GM18507 (cell line): ENCODE measurements around the gene ZNF385C.
"Not testable (repeated sequence)": the region's sequence is repeated elsewhere in the genome, so short reads cannot be mapped to it uniquely, and the experiment has no call there.

Experiments used
- DNase-seq: peaks from one replicate; pipeline ENCODE4 v3.0.0; 2011; ENCODE audit warnings: low read depth; ENCODE audit not compliant: insufficient read length; ENCODE audit errors: extremely low spot score
- FAIRE-seq: peaks from 2 replicates; lab custom pipeline; 2011; peaks lifted over from hg19 to GRCh38; lab: Jason Lieb, UNC

ZNF385C gene

GRCh38 chr17:42010266-42010680 is 88.0 kb downstream of the ZNF385C start:
- not testable (repeated sequence) for DNase-seq, FAIRE-seq

DNA sequence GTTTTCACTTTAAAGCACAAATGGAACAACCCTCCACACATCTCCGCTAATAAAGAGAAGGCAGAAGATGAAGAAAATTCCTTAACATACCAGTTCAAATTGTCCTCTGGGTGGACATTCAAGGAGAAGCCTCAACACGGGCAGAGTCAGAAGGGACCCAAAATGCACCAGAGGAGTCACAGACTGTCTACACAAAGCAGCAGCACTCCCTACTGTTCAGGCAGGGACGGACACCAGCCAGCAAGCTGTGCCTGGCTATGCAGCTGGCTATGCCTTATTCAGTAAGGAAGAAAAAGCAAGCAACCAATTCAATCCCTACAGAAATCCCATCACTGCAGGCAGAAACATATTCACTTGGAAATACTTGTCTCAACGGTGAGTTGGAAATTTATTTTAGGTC is 89.1 kb downstream of the ZNF385C start:
- DNase-seq (no peak), FAIRE-seq (no peak)

DNA sequence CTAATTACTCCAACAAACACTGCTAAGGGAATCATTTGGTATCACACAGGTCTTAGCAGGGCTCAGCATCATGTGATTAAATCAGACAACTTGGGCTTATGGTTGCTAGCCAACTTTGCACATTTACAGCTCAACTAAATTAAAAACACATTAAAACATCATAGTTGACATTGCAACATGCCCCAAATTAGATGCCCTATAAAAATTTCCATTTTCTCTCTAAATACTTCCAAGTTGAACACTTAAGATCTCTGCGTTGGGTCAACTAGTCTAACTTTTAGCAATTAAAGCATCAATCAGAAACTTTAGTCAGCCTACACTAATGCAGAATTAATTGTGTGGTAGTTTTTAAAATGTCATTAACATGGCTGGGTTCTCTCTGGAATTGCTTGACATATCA is 93.1 kb downstream of the ZNF385C start:
- FAIRE-seq, result no peak

GRCh38 chr17:42002792-42003301 is 95.4 kb downstream of the ZNF385C start:
- DNase-seq (no peak), FAIRE-seq (no peak)

More for the DNA sequence above, 93.1 kb downstream of the ZNF385C start:
- no peak for DNase-seq

DNA sequence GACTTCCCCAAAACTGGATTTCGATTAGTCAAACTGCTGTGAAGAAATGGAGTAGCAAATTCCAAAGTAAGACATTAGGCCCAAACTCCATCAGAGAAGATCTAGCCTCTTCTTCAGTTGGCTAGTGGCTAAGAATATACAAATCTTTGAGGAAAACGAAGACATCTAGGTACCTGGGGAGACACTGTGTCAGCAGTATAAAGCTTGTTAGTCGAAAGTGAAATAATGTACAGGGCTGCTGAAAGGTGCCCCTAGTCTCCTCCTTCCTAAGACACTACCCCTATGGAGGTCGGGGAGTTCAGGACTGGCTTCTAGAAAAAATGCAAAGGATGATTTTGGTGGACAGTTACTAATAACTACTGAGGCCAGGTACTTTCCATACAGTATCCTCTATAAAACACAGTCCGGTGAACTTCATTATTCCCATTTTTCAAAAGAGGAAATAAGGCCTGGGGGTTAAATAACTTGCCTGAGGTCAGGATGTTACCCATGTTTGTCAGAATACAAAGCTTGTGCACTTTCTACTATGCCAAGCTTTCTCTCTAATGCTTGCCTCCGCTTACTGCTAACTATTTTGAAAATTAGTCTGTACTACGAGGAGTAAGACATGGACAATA is 96.0 kb downstream of the ZNF385C start:
- FAIRE-seq (no peak), DNase-seq (no peak)

GRCh38 chr17:42001729-42002128 is 96.5 kb downstream of the ZNF385C start:
- FAIRE-seq, result no peak

GRCh38 chr17:42000413-42001133 is 97.7 kb downstream of the ZNF385C start:
- FAIRE-seq (no peak), DNase-seq (no peak)

More at GRCh38 chr17:42001729-42002128, 96.5 kb downstream of the ZNF385C start:
- no peak for DNase-seq

- DNase-seq, result no peak
- no peak for FAIRE-seq
Observed at GRCh38 chr17:41998497-41998896, 99.8 kb downstream of the ZNF385C start.

GRCh38 chr17:41996855-41997164 is 101.5 kb downstream of the ZNF385C start:
- no peak for DNase-seq
- FAIRE-seq, result no peak

DNA sequence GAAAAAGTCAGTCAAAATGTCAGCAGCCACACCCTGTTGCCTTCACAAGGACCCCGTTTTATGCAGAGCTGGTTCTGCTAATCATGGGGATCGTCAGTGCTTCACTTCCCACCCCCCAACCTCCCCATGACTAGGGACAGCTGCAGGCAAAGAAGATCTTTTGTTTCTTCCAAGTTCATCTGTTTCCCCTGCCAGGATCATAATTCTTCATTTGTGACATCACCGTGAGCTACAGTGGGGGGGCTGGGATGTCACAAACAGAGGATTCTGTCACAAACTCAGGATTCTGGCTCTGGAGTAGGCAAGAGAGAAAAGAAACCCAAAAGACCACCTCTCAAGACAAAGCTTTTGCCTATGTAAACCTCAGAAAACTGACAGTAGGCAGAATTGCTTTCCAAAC is 105.7 kb downstream of the ZNF385C start:
- FAIRE-seq, result no peak

GRCh38 chr17:41989702-41990419 is 108.4 kb downstream of the ZNF385C start:
- FAIRE-seq, result no peak

More for the DNA sequence above, 105.7 kb downstream of the ZNF385C start:
- no peak for DNase-seq

DNA sequence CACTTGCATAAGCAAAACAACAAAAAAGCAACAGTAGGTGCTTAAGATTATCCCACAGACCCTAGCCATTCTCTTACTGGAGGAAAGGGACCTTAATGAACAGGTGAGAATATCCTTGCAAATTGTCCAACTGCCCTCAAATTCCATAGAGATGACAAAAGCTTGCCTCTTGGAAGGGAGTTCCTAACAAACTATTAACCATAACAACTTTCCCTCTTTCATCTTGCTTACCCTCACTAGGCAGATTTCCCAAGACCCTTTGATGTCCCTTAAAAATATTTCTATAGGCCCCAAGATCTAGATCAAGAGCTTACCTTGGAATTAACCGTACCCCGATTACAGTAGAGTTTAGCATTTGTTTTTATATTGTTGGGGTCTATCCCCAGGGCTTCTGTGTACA is 109.9 kb downstream of the ZNF385C start:
- FAIRE-seq (no peak), DNase-seq (no peak)

More at GRCh38 chr17:41989702-41990419, 108.4 kb downstream of the ZNF385C start:
- DNase-seq, result no peak

GRCh38 chr17:41987642-41988041 is 110.6 kb downstream of the ZNF385C start:
- DNase-seq, result no peak
- FAIRE-seq, result no peak

DNA sequence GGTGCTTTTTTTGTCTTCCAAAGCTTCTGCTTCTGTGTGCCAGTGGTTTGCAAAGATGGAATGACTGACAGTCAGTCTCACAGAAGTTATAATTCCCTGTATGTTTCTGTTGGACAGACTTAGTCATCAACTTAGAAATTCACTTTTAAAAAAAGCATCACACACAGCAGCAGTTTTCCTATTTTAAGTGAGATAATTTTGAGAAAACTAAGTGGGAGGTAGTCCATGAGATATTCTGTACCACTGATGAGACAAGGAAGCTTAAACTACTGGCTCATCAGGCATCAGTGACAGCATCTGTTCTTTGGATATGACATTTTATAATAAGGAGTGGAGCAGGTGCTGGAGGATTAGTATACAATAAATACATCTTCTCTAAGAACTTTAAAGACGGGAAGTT is 111.6 kb downstream of the ZNF385C start:
- FAIRE-seq (no peak), DNase-seq (no peak)

DNA sequence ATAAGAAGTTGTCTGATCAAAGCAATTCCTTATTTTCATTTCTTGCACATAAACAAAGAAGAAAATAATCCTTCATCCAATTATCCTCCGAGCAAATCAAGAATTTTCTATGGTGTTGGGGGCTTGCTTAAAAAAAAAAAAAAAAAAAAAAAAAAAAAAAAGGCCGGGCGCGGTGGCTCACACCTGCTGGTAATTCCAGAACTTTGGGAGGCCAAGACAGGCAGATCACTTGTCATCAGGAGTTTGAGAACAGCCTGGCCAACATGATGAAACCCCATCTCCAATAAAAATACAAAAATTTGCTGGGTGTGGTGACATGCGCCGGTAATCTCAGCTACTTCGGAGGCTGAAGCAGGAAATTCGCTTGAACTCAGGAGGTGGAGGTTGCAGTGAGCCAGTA is 112.4 kb downstream of the ZNF385C start:
- FAIRE-seq (no peak), DNase-seq (no peak)

DNA sequence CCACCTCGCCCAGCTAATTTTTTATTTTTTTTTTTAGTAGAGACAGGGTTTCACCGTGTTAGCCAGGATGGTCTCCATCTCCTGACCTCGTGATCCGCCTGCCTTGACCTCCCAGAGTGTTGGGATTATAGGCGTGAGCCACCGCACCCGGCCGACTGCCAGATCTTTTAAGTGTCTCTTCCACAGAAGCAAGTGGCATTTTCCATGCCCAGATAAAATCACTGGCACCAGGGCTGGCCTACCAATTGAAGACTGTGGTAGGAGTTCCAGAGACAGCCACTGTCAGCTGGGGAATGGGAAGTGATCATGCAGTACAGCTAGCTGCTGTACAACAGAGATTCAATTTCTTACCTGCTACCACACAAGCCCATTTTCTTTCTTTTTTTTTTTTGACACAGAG is 113.8 kb downstream of the ZNF385C start:
- DNase-seq, result no peak
- no peak for FAIRE-seq

DNA sequence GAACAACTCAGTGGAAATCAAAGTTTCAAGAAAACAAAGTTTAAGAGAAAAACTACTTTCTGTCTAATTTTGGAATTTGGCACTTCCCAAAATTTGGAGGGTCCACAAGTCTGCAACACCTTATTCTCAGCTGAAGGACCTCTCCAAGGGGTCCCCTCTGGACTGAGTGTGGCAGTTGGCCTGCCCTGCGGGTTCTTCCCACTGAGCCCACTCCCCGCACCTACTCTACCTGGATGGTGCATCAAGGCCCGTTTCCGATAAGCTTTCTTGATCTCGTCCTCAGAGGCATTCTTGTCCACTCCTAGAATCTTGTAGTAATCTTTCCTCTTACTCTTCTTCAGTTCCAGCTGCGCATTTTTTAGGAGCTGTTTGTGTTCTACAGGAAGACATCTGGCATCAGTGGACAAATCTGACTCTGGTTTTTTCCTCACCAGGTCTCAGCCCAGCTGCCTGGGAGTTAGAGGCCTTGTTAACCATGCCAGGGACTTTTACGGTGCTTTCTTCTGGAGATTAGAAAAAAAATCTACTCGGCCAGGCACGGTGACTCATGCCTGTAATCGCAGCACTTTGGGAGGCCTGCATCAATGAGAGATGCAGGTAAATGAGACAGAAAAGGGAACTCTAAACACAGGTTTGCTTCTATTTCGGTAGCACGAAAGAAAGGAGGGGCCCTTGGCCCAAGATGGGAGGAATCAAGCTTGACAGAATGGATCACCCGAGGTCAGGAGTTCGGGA is 116.1 kb downstream of the ZNF385C start:
- DNase-seq, result no peak
- FAIRE-seq, result no peak

DNA sequence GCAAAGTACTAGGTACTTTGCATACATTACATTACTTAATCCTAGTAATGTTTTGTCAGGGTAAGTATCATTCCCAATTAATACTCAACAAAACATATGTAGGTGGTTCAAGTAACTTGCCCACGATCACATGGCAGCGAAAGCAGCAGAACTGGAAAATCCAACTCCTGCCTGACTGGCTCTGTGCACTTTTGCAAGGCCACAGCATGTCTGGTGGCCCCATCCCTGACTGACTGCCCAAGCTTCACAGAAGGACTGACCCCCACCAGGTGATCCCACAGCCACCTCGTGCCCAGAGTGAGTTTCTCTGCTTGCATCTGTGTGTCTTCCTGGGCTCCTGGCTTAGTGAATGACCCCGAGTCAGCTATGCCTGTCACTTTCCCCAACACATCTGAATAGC is 120.3 kb downstream of the ZNF385C start:
- FAIRE-seq, result no peak
- no peak for DNase-seq

DNA sequence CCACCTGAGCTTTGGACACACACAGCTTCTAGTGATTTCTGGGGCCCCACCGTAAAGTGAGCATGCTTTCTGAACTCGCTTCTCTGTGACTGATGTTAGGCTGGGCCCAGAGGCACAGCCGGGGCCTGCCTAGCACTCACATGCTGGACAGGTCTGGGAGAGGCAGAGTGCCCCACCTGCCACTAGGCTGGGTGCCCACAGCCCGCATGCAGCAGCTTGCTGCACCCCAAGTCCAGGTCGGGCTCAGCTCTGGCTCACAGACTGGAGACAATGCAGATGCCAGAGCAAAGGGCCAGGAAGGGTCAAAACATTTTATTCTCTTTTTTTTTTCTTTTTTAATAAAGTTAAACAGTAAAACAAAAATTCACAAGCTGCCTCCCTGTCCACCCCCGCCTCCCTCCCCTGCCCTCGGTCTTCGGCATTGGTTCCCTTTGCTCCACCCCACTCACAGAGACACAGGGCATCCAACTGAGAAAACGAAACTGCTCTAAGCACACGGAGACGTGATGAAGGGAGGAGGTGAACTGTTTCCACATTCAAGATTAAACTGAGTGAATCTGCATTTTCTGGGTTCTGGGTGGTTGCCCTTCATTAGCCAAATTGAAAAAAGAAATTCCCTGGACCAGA is 122.0 kb downstream of the ZNF385C start:
- FAIRE-seq (peak; percentile 89), DNase-seq (no peak)
